Measurements from ENCODE around the gene CHRNA4. TPM values are rescaled to one million over a fixed set of nuclear protein-coding genes. Genes with fewer than 3 reads are reported as not detected.

Gene CHRNA4
- total RNA-seq, 1 experiment from 2014 or later = 0.11 TPM

DNA sequence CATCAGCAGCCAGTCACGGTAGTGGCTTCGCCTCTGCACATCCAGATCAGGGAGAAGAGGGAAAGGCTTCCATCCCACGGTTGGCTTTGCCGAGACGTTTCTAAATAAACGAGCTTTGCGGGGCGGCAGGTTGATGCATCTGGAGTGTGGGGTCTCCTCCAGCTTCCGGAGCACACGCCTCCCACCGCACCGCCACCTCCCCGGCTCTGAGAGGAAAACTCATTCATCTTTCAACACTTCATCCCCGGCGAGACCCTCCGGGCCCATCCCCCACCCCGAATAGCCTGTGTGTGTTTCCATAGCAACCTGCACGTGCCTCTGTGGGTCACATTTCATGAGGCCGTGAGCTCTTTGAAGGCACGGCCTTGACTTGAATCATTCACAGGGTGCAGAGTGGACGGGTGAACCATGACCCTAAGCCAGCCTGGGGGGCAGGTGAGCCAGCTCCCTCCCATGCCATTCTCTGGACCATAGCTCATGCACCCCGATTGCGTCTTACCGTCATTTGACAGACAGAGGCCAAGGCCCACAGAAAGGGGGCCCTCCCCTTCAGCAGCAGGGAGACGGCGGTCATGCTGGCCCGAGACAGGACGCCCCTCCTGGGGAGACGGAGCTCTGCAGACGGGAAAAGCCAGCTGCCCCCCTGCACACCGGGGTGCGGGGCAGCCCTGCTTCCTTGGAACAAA, 16.2 kb upstream of the CHRNA4 start:
- Histone ChIP-seq H3K9me3 (no peaks in the 10 kb centered on the region), H3K27me3 (replicated peaks; ENCODE audit: control insufficient read depth, insufficient read depth, low read length) (no peaks in the 10 kb centered on the region), H3K4me3 (ENCODE audit: low read depth, low read length) (no peak overlapping the region), H3K36me3 (ENCODE audit: control insufficient read depth, insufficient read depth, low read length) (no peaks in the 10 kb centered on the region), H3K4me1 (peaks cover 10% of the 10 kb centered on the region; the same call in 1 of the 2 replicates)
- ChIA-PET CTCF (interaction anchor here (0.6 to 2.8 kb wide), 8 partner anchors 15 to 583 kb away, joined by 3 to 29 read pairs (median 3); no protein-coding TSS in a partner anchor), POLR2A (no interaction called here)
- Mint-ChIP-seq H3K9me3 (ENCODE audit: unreplicated experiment) (no peaks in the 10 kb centered on the region), H3K36me3 (ENCODE audit: insufficient read depth, unreplicated experiment) (peaks cover 6% of the 10 kb centered on the region), H3K4me1 (ENCODE audit: low read depth, unreplicated experiment) (peaks cover 6% of the 10 kb centered on the region), H3K27ac (ENCODE audit: unreplicated experiment) (no peak overlapping the region), H3K27me3 (ENCODE audit: insufficient read depth, unreplicated experiment) (peaks cover 4% of the 10 kb centered on the region), H3K4me3 (ENCODE audit: unreplicated experiment) (no peak overlapping the region)
- BruUV-seq (replicated peaks) = no TSS peak
- TF ChIP-seq, protein P1, sequence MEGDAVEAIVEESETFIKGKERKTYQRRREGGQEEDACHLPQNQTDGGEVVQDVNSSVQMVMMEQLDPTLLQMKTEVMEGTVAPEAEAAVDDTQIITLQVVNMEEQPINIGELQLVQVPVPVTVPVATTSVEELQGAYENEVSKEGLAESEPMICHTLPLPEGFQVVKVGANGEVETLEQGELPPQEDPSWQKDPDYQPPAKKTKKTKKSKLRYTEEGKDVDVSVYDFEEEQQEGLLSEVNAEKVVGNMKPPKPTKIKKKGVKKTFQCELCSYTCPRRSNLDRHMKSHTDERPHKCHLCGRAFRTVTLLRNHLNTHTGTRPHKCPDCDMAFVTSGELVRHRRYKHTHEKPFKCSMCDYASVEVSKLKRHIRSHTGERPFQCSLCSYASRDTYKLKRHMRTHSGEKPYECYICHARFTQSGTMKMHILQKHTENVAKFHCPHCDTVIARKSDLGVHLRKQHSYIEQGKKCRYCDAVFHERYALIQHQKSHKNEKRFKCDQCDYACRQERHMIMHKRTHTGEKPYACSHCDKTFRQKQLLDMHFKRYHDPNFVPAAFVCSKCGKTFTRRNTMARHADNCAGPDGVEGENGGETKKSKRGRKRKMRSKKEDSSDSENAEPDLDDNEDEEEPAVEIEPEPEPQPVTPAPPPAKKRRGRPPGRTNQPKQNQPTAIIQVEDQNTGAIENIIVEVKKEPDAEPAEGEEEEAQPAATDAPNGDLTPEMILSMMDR (IDR thresholded peaks at IDR 0.05; ENCODE audit: insufficient read depth in 1 of 2, low read depth in 1 of 2, low read length in 1 of 2, severe bottlenecking in 1 of 2, unreplicated experiment in 1 of 2) = no peak
- intact Hi-C loops (cut with micrococcal nuclease; ENCODE audit: unreplicated experiment) = no loop called here
- DNase-seq = no peak

DNA sequence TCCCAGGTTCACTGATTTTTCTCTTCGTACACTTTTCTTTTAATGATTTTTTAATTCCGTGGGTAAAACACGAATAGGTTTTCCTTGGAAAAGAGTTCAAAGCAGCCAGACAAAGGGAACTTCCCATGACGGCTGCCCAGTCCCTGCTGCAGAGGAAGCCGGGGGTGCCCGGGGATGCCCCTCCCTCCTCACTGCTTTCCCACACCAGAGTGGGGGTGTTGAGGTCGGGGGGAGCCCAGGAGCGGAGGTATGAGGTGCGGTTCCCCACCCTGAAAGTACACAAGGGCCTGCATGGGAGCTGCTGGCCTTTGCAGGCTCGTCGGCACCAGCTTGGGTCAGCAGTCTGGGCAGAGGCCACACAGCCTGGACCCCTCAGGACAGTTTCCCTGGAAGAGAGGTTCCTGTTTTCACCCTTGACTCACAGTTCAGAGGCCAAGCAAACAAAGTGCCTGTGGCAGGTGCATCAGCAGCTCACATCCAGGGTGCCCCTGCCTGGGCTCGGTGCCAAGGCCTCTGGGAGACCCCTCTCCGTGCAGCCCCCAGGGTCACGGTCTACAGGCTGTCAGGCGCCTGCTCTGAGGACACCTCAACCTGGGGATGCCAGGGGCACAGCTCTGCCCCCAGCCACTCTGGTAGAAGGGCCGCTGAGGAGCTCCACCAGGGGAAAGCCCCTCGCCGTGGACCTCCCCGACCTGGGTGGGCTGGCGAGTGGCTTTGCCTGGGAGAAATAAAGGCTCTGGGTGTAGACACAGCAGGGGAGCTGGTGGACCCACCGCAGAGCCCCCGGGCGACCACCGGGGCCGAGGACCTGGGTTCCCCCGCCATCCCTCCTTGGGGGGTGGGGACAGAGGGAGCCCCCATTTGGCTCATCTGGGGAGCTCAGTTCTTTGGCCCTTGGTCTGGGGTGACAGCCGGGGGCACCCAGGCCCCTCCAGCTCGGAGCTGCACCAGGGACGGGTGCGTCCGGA, 15.4 kb upstream of the CHRNA4 start:
- DNase-seq = no peak
- CTCF ChIA-PET = interaction anchor here (0.6 to 2.8 kb wide), 4 partner anchors 67 to 582 kb away, joined by 3 to 29 read pairs (median 4); no protein-coding TSS in a partner anchor
- peaks cover 10% of the 10 kb centered on the region; the same call in 1 of the 2 replicates for H3K4me1 ChIP-seq
- H3K9me3 ChIP-seq = no peaks in the 10 kb centered on the region
- BruUV-seq (replicated peaks) = no TSS peak
- Mint-ChIP-seq H3K27me3 (ENCODE audit: insufficient read depth, unreplicated experiment) (peaks cover 4% of the 10 kb centered on the region), H3K9me3 (ENCODE audit: unreplicated experiment) (no peaks in the 10 kb centered on the region), H3K4me3 (ENCODE audit: unreplicated experiment) (no peak overlapping the region), H3K36me3 (ENCODE audit: insufficient read depth, unreplicated experiment) (peaks cover 6% of the 10 kb centered on the region), H3K27ac (ENCODE audit: unreplicated experiment) (no peak overlapping the region), H3K4me1 (ENCODE audit: low read depth, unreplicated experiment) (peaks cover 6% of the 10 kb centered on the region)
- H3K36me3 ChIP-seq (ENCODE audit: control insufficient read depth, insufficient read depth, low read length) = no peaks in the 10 kb centered on the region
- POLR2A ChIA-PET = no interaction called here
- TF ChIP-seq, protein P1 (IDR thresholded peaks at IDR 0.05; ENCODE audit: insufficient read depth in 1 of 2, low read depth in 1 of 2, low read length in 1 of 2, severe bottlenecking in 1 of 2, unreplicated experiment in 1 of 2) = no peak
- H3K27me3 ChIP-seq (replicated peaks; ENCODE audit: control insufficient read depth, insufficient read depth, low read length) = no peaks in the 10 kb centered on the region
- no peak overlapping the region for H3K4me3 ChIP-seq (ENCODE audit: low read depth, low read length)
- intact Hi-C loops (cut with micrococcal nuclease; ENCODE audit: unreplicated experiment) = no loop called here

DNA sequence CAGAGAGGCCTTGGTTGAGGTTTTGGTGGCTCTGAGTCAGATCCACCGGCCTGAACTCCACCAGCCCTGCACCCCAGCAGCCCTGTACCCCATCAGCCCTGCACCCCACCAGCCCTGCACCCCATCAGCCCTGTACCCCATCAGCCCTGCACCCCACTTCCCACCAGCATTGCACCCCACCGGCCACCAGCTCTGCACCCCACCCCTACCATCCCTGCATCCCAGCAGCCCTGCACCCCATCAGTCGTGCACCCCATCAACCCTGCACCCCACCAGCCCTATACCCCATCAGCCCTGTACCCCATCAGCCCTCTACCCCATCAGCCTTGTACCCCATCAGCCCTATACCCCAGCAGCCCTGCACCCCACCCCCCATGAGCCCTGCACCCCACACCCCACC, 14.3 kb upstream of the CHRNA4 start:
- intact Hi-C loops (cut with micrococcal nuclease; ENCODE audit: unreplicated experiment) = no loop called here
- DNase-seq = no peak
- ChIA-PET CTCF (no interaction called here), POLR2A (no interaction called here)
- peaks cover 10% of the 10 kb centered on the region; the same call in 1 of the 2 replicates for H3K4me1 ChIP-seq
- H3K27me3 ChIP-seq (replicated peaks; ENCODE audit: control insufficient read depth, insufficient read depth, low read length) = no peaks in the 10 kb centered on the region
- H3K4me3 ChIP-seq (ENCODE audit: low read depth, low read length) = no peak overlapping the region
- no peaks in the 10 kb centered on the region for H3K36me3 ChIP-seq (ENCODE audit: control insufficient read depth, insufficient read depth, low read length)
- peaks cover 6% of the 10 kb centered on the region for H3K4me1 Mint-ChIP-seq (ENCODE audit: low read depth, unreplicated experiment)
- TF ChIP-seq, protein P1 (IDR thresholded peaks at IDR 0.05; ENCODE audit: insufficient read depth in 1 of 2, low read depth in 1 of 2, low read length in 1 of 2, severe bottlenecking in 1 of 2, unreplicated experiment in 1 of 2) = no peak
- BruUV-seq (replicated peaks) = no TSS peak
- no peak overlapping the region for H3K27ac Mint-ChIP-seq (ENCODE audit: unreplicated experiment)
- H3K36me3 Mint-ChIP-seq (ENCODE audit: insufficient read depth, unreplicated experiment) = peaks cover 6% of the 10 kb centered on the region
- H3K9me3 Mint-ChIP-seq (ENCODE audit: unreplicated experiment) = no peaks in the 10 kb centered on the region
- H3K9me3 ChIP-seq = no peaks in the 10 kb centered on the region
- H3K27me3 Mint-ChIP-seq (ENCODE audit: insufficient read depth, unreplicated experiment) = peaks cover 4% of the 10 kb centered on the region
- H3K4me3 Mint-ChIP-seq (ENCODE audit: unreplicated experiment) = no peak overlapping the region
